B cell (primary cell): ENCODE measurements around the gene ZNF652. TPM values are rescaled to one million over a fixed set of nuclear protein-coding genes. Genes with fewer than 3 reads are reported as not detected.

Experiments
- ATAC-seq: fragments of 200-7000 bp; cut with Tn5 transposase; one replicate; pipeline ENCODE4 v1.10.0; 2021; ENCODE audit warnings: low read depth, mild to moderate bottlenecking, moderate number of reproducible peaks, moderate library complexity
- CTCF ChIA-PET: fragments of 350-600 bp; sonication (Branson Sonifier 250); formaldehyde crosslinking; loops from one replicate; lab custom pipeline; 2021; ENCODE audit warnings: antibody characterized with exemption, inconsistent platforms; lab: Charles Lee
- POLR2A ChIA-PET: fragments of 350-600 bp; sonication (Branson Sonifier 250); formaldehyde crosslinking; loops from one replicate; lab custom pipeline; 2021; ENCODE audit warnings: antibody characterized with exemption; lab: Charles Lee
- DNase-seq: peaks from one replicate; pipeline ENCODE4 v3.0.0; 2013
- H2AFZ ChIP-seq: 2 replicates; pipeline ENCODE4 v1.6.1; 2012; ENCODE audit warnings: mild to moderate bottlenecking, low read depth, low read length; ENCODE audit not compliant: insufficient read depth, poor library complexity, severe bottlenecking
- H3K27ac ChIP-seq, 2 donors: 1 replicate in 1 of 2; 2 replicates in 1 of 2; pipeline ENCODE4 v1.5.1; 2012 to 2013; ENCODE audit warnings: low read length in 2 of 2, mild to moderate bottlenecking in 2 of 2, moderate library complexity in 1 of 2
- H3K27me3 ChIP-seq, 4 experiments: fragments of 200-600 bp in 1 of 4; sonication (generic) in 1 of 4; replicated peaks in 1 of 4; 1 replicate in 2 of 4; 2 replicates in 2 of 4; pipeline versions ENCODE4 v1.6.1 to v1.7.0; 2013 to 2016; ENCODE audit warnings: low read length in 3 of 4, mild to moderate bottlenecking in 2 of 4, mixed read lengths in 1 of 4, moderate library complexity in 1 of 4; ENCODE audit not compliant: insufficient read depth in 4 of 4, control insufficient read depth in 3 of 4; ENCODE audit errors: control extremely low read depth in 1 of 4
- H3K36me3 ChIP-seq, 2 experiments: replicated peaks in 1 of 2; 1 replicate in 1 of 2; 2 replicates in 1 of 2; pipeline versions ENCODE4 v1.6.1 to v1.7.1; 2013; ENCODE audit warnings: low read length in 1 of 2; ENCODE audit not compliant: insufficient read depth in 2 of 2, control insufficient read depth in 1 of 2; ENCODE audit errors: control extremely low read depth in 1 of 2, extremely low read depth in 1 of 2
- H3K4me1 ChIP-seq, 2 donors: fragments of 200-600 bp in 1 of 2; sonication (generic) in 1 of 2; 1 replicate in 1 of 2; 2 replicates in 1 of 2; pipeline versions ENCODE4 v1.5.1 to v1.6.1; 2013 to 2017; ENCODE audit warnings: low read length in 2 of 2; ENCODE audit not compliant: control insufficient read depth in 2 of 2, insufficient read depth in 2 of 2
- H3K4me2 ChIP-seq: replicated peaks from 2 replicates; pipeline ENCODE3; 2012; ENCODE audit warnings: mild to moderate bottlenecking, low read depth, low read length; ENCODE audit not compliant: poor library complexity, severe bottlenecking
- H3K4me3 ChIP-seq, 5 experiments: fragments of 200-600 bp in 1 of 5; sonication (generic) in 1 of 5; 1 replicate in 3 of 5; 2 replicates in 2 of 5; pipeline versions ENCODE4 v1.5.1 to v1.7.0; 2011 to 2016; ENCODE audit warnings: low read length in 4 of 5, mild to moderate bottlenecking in 4 of 5, low read depth in 2 of 5, control low read depth in 1 of 5, moderate library complexity in 1 of 5; ENCODE audit not compliant: insufficient read depth in 1 of 5; ENCODE audit errors: control extremely low read depth in 1 of 5, extremely low read depth in 1 of 5
- H3K79me2 ChIP-seq: fragments of 200-600 bp; sonication (generic); one replicate; pipeline ENCODE4 v1.6.0; 2016; ENCODE audit warnings: low read length; ENCODE audit not compliant: control insufficient read depth, insufficient read depth
- H3K9ac ChIP-seq: fragments of 200-600 bp; sonication (generic); 2 replicates; pipeline ENCODE4 v1.6.1; 2017; ENCODE audit warnings: mild to moderate bottlenecking, low read length, moderate library complexity
- H3K9me3 ChIP-seq, 3 donors: one replicate each; pipeline versions ENCODE4 v1.6.1 to v1.7.1; 2013; ENCODE audit warnings: low read length in 2 of 3; ENCODE audit not compliant: control insufficient read depth in 2 of 3, insufficient read depth in 1 of 3; ENCODE audit errors: control extremely low read depth in 1 of 3
- H4K20me1 ChIP-seq: 2 replicates; pipeline ENCODE4 v1.6.0; 2012; ENCODE audit warnings: mild to moderate bottlenecking, low read length; ENCODE audit not compliant: insufficient read depth, control insufficient read depth, poor library complexity, severe bottlenecking
- H3K27ac Mint-ChIP-seq: one replicate; pipeline ENCODE4 v1.8.0; 2021; ENCODE audit warnings: mixed read lengths
- H3K27me3 Mint-ChIP-seq: one replicate; pipeline ENCODE4 v1.8.0; 2021; ENCODE audit warnings: mixed read lengths
- H3K4me1 Mint-ChIP-seq: one replicate; pipeline ENCODE4 v1.8.0; 2021; ENCODE audit warnings: mixed read lengths
- H3K4me3 Mint-ChIP-seq: one replicate; pipeline ENCODE4 v1.8.0; 2021; ENCODE audit warnings: mixed read lengths
- H3K9me3 Mint-ChIP-seq: one replicate; pipeline ENCODE4 v1.8.0; 2022; ENCODE audit warnings: mixed read lengths; ENCODE audit not compliant: insufficient read depth
- EZH2 ChIP-seq: IDR thresholded peaks from 2 replicates; pipeline ENCODE4 v1.6.1; 2012; ENCODE audit warnings: borderline replicate concordance, low read depth, mild to moderate bottlenecking, moderate library complexity, low read length; ENCODE audit not compliant: insufficient read depth, poor library complexity, severe bottlenecking
- WGBS: methylation state at CpG from one replicate; pipeline ENCODE4 v1.1.5; 2013; ENCODE audit warnings: missing lambda C conversion rate; ENCODE audit not compliant: insufficient coverage; 5-methylcytosine and 5-hydroxymethylcytosine counted together
- intact Hi-C: fragments of 100-400 bp; cut with micrococcal nuclease; formaldehyde crosslinking; loops from one replicate; pipeline ENCODE4 v1.10.0; 2022
- polyA plus RNA-seq: library from polyadenylated mRNA; depleted of rRNA; stranded (reverse); fragments of >200 nt; gene quantifications from 2 replicates; pipeline ENCODE4 v1.2.3, GENCODE V29; 2012
- small RNA-seq: library from RNA; depleted of rRNA; stranded (forward); fragments of <200 nt; gene quantifications from one replicate; pipeline ENCODE3, GENCODE V24; 2012; ENCODE audit warnings: low replicate concordance, low read depth; ENCODE audit not compliant: insufficient read length
- total RNA-seq, 2 donors: library from RNA; stranded (reverse); fragments of 120-200 nt in 1 of 2; gene quantifications; 1 replicate in 1 of 2; 2 replicates in 1 of 2; pipeline versions ENCODE4 v1.2.3 to v1.2.4, GENCODE V29; 2013 to 2022
- TF ChIP-seq, protein P1 (sequence below): fragments of 200-600 bp; IDR thresholded peaks from one replicate; pipeline ENCODE4 v1.8.0; 2022; ENCODE audit warnings: antibody characterized with exemption, mild to moderate bottlenecking

ZNF652 gene
- total and polyA plus RNA-seq, 2 donors (not counting 1 experiment from before 2014, with no cell fraction given) = 19.4 to 86.2 TPM

DNA sequence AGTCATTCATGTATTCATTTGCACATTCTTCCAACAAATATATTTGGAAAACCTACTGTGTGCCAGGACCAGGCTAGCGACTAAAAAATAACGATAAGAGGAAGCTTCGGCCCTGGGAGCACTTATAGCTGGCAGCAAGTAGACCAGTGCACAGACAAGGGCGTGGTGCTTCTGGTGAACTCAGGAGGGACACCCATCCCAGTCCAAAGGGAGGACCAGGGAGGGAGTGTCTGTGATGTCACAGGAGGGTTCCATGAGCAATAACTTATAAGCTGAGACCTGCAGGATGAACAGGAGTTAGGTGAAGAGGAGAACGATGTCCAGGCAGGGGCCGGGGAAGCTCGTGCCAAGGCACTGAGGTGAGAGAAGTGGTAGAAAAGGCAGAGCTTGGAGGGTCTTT, 114.1 kb downstream of the ZNF652 start:
- Mint-ChIP-seq H3K4me3 (no peak overlapping the region), H3K9me3 (no peaks in the 10 kb centered on the region), H3K27ac (no peak overlapping the region), H3K27me3 (peaks cover 28% of the 10 kb centered on the region), H3K4me1 (peaks cover 6% of the 10 kb centered on the region)
- intact Hi-C loops = no loop called here
- H3K9ac ChIP-seq = no peak overlapping the region
- peaks cover 0 to 7% (median 0%) of the 10 kb centered on the region in 4 experiments for H3K27me3 ChIP-seq
- CTCF ChIA-PET = interaction anchor here (1.2 to 1.5 kb wide), 2 partner anchors 20 to 70 kb away, joined by 3 read pairs; no protein-coding TSS in a partner anchor
- no peak overlapping the region for H3K4me2 ChIP-seq
- WGBS = 93% methylated on average over 7 of the region's 7 CpGs
- no peak for TF ChIP-seq EZH2
- TF ChIP-seq, protein P1, sequence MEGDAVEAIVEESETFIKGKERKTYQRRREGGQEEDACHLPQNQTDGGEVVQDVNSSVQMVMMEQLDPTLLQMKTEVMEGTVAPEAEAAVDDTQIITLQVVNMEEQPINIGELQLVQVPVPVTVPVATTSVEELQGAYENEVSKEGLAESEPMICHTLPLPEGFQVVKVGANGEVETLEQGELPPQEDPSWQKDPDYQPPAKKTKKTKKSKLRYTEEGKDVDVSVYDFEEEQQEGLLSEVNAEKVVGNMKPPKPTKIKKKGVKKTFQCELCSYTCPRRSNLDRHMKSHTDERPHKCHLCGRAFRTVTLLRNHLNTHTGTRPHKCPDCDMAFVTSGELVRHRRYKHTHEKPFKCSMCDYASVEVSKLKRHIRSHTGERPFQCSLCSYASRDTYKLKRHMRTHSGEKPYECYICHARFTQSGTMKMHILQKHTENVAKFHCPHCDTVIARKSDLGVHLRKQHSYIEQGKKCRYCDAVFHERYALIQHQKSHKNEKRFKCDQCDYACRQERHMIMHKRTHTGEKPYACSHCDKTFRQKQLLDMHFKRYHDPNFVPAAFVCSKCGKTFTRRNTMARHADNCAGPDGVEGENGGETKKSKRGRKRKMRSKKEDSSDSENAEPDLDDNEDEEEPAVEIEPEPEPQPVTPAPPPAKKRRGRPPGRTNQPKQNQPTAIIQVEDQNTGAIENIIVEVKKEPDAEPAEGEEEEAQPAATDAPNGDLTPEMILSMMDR = no peak
- no peak overlapping the region for H3K4me3 ChIP-seq
- H3K27ac ChIP-seq = no peak overlapping the region
- H3K79me2 ChIP-seq = no peaks in the 10 kb centered on the region
- POLR2A ChIA-PET = no interaction called here
- H3K36me3 ChIP-seq = no peaks in the 10 kb centered on the region
- H4K20me1 ChIP-seq = no peaks in the 10 kb centered on the region
- ATAC-seq (no peak), DNase-seq (no peak)
- H2AFZ ChIP-seq = no peak overlapping the region
- no peaks in the 10 kb centered on the region for H3K4me1 ChIP-seq
- no peaks in the 10 kb centered on the region for H3K9me3 ChIP-seq

DNA sequence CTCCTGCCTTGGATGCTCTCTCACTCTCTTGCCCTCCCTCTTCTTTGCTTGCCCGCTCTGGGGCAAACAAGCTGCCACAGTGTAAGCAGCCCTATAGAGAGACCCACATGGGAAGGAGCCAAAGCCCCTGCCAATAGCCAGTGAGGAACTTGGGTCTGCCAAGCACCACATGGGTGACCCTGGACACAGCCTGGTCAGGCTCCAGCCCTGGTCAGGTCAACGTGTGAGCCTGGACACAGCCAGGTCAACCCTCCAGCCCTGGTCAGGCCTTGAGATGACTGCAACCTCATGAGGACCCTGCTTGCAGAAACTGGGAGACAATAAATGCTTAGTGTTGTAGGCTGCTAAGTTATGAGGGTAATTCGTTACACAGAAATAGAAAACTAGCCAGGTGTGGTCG, 117.2 kb downstream of the ZNF652 start:
- intact Hi-C loops = no loop called here
- DNase-seq = no peak
- no peak for ATAC-seq

More for the DNA sequence above, 117.2 kb downstream of the ZNF652 start:
- Histone ChIP-seq H3K9me3 (no peaks in the 10 kb centered on the region), H3K4me1 (no peaks in the 10 kb centered on the region), H3K4me2 (no peak overlapping the region), H2AFZ (no peak overlapping the region), H3K27me3 (peaks cover 0 to 4% (median 0%) of the 10 kb centered on the region in 4 experiments), H3K79me2 (no peaks in the 10 kb centered on the region), H3K27ac (no peak overlapping the region), H3K4me3 (no peak overlapping the region), H4K20me1 (no peaks in the 10 kb centered on the region), H3K36me3 (no peaks in the 10 kb centered on the region), H3K9ac (no peak overlapping the region)
- no peak overlapping the region for H3K4me3 Mint-ChIP-seq
- ChIA-PET CTCF (interaction anchor here (0.7 kb wide), 1 partner anchor 144 kb away, joined by 3 read pairs; no protein-coding TSS in a partner anchor), POLR2A (no interaction called here)
- no peak overlapping the region for H3K27ac Mint-ChIP-seq
- H3K9me3 Mint-ChIP-seq = no peaks in the 10 kb centered on the region
- 89% methylated on average over 4 of the region's 4 CpGs for WGBS
- TF ChIP-seq EZH2 = no peak
- TF ChIP-seq, protein P1 = no peak
- peaks cover 6% of the 10 kb centered on the region for H3K4me1 Mint-ChIP-seq
- H3K27me3 Mint-ChIP-seq = peaks cover 32% of the 10 kb centered on the region

Small RNA genes within 50 kb of the gene (small RNA-seq; reads per million reads assigned to genes)
- not detected for gene MIR6129

Other genes with a start within 250 kb of the ZNF652 start
- gene B4GALNT2, start 229.5 kb downstream of the ZNF652 start, total RNA-seq = 0.12 TPM in 2 replicates
- not detected in 2 replicates for gene B4GALNT2, start 229.5 kb downstream of the ZNF652 start, polyA plus RNA-seq
- gene GNGT2, start 151.7 kb downstream of the ZNF652 start, total RNA-seq = 9.3 and 11.1 TPM in 2 replicates
- gene GNGT2, start 151.7 kb downstream of the ZNF652 start, polyA plus RNA-seq = 2.7 and 5.1 TPM in 2 replicates
- gene ABI3, start 151.5 kb downstream of the ZNF652 start, total RNA-seq = 20.7 and 23.3 TPM in 2 replicates
- 9.8 and 15.6 TPM in 2 replicates for gene ABI3, start 151.5 kb downstream of the ZNF652 start, polyA plus RNA-seq
- 0.15 TPM in 1 of 2 replicates, not detected in the other for gene PHOSPHO1, start 131.5 kb downstream of the ZNF652 start, total RNA-seq
- not detected in 2 replicates for gene PHOSPHO1, start 131.5 kb downstream of the ZNF652 start, polyA plus RNA-seq
- 72.3 and 73.6 TPM in 2 replicates for gene PHB1, start 52.6 kb upstream of the ZNF652 start, total RNA-seq
- gene PHB1, start 52.6 kb upstream of the ZNF652 start, polyA plus RNA-seq = 38.9 and 45.5 TPM in 2 replicates
- gene NGFR, start 133.0 kb upstream of the ZNF652 start, total RNA-seq = 1.6 and 1.8 TPM in 2 replicates
- gene NGFR, start 133.0 kb upstream of the ZNF652 start, polyA plus RNA-seq = 0.27 and 0.31 TPM in 2 replicates
- not detected in 2 replicates for gene NXPH3, start 213.6 kb upstream of the ZNF652 start, total RNA-seq
- not detected in 2 replicates for gene NXPH3, start 213.6 kb upstream of the ZNF652 start, polyA plus RNA-seq